GM06990 (cell line): ENCODE data around the gene FAM180A.

Source experiments
- DNase-seq: peaks from one replicate; pipeline ENCODE4 v3.0.0-alpha.2; 2011; ENCODE audit not compliant: insufficient read length; ENCODE audit errors: extremely low read depth
- H3K27me3 ChIP-seq: replicated peaks from 2 replicates; pipeline ENCODE4 v1.6.0; 2011; ENCODE audit warnings: low read length; ENCODE audit not compliant: control insufficient read depth, insufficient read depth
- H3K36me3 ChIP-seq: 2 replicates; pipeline ENCODE4 v1.5.1; 2011; ENCODE audit warnings: low read length; ENCODE audit not compliant: control insufficient read depth, insufficient read depth
- H3K4me3 ChIP-seq: replicated peaks from 2 replicates; pipeline ENCODE4 v1.5.1; 2011; ENCODE audit warnings: low read depth, mild to moderate bottlenecking, control low read depth, low read length
- CTCF ChIP-seq: IDR thresholded peaks from 2 replicates; pipeline ENCODE4 v1.5.1; 2011; ENCODE audit warnings: low read length, control low read depth, mild to moderate bottlenecking, inconsistent platforms; ENCODE audit not compliant: insufficient read depth, poor library complexity, severe bottlenecking

FAM180A gene

DNA sequence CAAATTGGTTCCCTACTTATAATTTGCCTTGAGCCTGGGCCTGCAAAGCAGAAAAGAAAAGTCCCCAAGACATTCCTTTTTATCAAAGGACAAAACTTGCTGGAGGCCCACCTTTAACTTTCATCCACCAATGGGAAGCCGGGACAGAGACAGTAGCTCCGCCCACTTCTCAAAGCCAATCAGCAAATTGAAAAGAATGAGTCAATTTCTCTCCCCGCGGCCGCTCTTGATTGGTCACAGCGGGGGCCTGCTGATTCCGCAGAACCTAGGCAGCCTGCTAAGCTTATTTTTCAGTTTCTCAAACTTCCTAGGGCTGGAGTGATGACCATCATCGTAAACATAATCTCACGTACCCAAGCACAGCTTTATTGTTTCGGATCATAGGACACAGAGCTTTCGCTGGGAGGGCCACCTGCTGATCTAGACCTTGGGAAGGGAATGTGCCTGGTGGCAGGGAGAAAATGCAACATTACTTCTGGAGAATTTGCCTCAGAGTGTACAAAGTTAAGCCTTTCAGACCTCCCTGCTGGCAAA is 20.4 kb downstream of the FAM180A start, which contains the start of gene SLC13A4:
TSS of gene SLC13A4 (minus strand) at position 51 of the 534 bp plus-strand sequence. CDS start 690 bp downstream, outside the sequence.
- no peak for TF ChIP-seq CTCF
- no peak for DNase-seq
- H3K27me3 ChIP-seq: no peaks in the 10 kb centered on the region
- no peak within 1 kb of the TSS for H3K4me3 ChIP-seq
- H3K36me3 ChIP-seq: no peaks in the 10 kb centered on the region

GRCh38 chr7:135726911-135727673 is 21.5 kb downstream of the FAM180A start:
- no peak for TF ChIP-seq CTCF
- no peak overlapping the region for H3K4me3 ChIP-seq
- no peaks in the 10 kb centered on the region for H3K27me3 ChIP-seq
- DNase-seq: no peak
- no peaks in the 10 kb centered on the region for H3K36me3 ChIP-seq

- H3K27me3 ChIP-seq: no peaks in the 10 kb centered on the region
- no peak for DNase-seq
- H3K36me3 ChIP-seq: no peaks in the 10 kb centered on the region
- TF ChIP-seq CTCF: no peak
- H3K4me3 ChIP-seq: no peak overlapping the region
Measured at GRCh38 chr7:135726276-135726788, 22.3 kb downstream of the FAM180A start.

- Histone ChIP-seq H3K36me3 (no peaks in the 10 kb centered on the region), H3K4me3 (no peak overlapping the region), H3K27me3 (no peaks in the 10 kb centered on the region)
- no peak for DNase-seq
- TF ChIP-seq CTCF: no peak
Measured at GRCh38 chr7:135723411-135723810, 25.2 kb downstream of the FAM180A start.

GRCh38 chr7:135721198-135721820 is 27.3 kb downstream of the FAM180A start:
- H3K4me3 ChIP-seq: no peak overlapping the region
- no peaks in the 10 kb centered on the region for H3K27me3 ChIP-seq
- no peak for DNase-seq
- H3K36me3 ChIP-seq: no peaks in the 10 kb centered on the region
- TF ChIP-seq CTCF: no peak
